AG09309 (cell line): ENCODE measurements around the gene FAU.

Source experiments
- DNase-seq: peaks from one replicate; pipeline ENCODE4 v3.0.0-alpha.2; 2010; ENCODE audit warnings: low read depth
- H3K4me3 ChIP-seq: 2 replicates; pipeline ENCODE4 v1.5.1; 2011; ENCODE audit warnings: mild to moderate bottlenecking, low read depth, low read length, moderate library complexity; ENCODE audit not compliant: control insufficient read depth
- TF ChIP-seq, protein P1 (sequence below): IDR thresholded peaks from 2 replicates; pipeline ENCODE4 v1.5.1; 2011; ENCODE audit warnings: mild to moderate bottlenecking, low read depth, low read length, inconsistent platforms; ENCODE audit not compliant: insufficient read depth, control insufficient read depth; ENCODE audit errors: missing control alignments

FAU gene

DNA sequence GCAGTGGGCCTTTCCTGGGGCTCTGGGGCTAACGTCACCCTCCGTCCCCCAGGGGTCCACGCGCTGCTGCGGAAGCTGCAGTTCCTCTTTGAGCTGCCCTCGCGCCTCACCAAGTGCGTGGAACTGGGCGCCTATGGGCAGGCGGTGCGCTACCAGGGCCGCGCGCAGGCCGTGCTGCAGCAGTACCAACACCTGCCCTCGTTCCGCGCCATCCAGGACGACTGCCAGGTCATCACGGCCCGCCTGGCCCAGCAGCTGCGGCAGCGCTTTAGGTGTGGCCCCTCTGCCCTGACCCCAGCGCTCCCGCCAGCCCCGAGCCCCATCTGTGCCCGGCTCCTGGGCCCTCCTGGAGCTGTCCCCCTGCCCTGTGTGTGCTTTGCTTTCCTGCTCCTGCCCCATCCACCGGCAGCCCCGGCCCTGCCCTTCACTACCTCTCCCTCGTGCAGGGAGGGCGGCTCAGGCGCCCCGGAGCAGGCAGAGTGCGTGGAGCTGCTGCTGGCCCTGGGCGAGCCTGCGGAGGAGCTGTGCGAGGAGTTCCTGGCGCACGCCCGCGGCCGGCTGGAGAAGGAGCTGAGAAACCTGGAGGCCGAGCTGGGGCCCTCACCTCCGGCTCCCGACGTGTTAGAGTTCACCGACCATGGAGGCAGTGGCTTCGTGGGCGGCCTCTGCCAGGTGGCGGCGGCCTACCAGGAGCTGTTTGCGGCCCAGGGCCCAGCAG lies 14.0 kb downstream of the FAU start:
- DNase-seq = no peak
- TF ChIP-seq, protein P1, sequence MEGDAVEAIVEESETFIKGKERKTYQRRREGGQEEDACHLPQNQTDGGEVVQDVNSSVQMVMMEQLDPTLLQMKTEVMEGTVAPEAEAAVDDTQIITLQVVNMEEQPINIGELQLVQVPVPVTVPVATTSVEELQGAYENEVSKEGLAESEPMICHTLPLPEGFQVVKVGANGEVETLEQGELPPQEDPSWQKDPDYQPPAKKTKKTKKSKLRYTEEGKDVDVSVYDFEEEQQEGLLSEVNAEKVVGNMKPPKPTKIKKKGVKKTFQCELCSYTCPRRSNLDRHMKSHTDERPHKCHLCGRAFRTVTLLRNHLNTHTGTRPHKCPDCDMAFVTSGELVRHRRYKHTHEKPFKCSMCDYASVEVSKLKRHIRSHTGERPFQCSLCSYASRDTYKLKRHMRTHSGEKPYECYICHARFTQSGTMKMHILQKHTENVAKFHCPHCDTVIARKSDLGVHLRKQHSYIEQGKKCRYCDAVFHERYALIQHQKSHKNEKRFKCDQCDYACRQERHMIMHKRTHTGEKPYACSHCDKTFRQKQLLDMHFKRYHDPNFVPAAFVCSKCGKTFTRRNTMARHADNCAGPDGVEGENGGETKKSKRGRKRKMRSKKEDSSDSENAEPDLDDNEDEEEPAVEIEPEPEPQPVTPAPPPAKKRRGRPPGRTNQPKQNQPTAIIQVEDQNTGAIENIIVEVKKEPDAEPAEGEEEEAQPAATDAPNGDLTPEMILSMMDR = no peak
- H3K4me3 ChIP-seq = no peak overlapping the region

DNA sequence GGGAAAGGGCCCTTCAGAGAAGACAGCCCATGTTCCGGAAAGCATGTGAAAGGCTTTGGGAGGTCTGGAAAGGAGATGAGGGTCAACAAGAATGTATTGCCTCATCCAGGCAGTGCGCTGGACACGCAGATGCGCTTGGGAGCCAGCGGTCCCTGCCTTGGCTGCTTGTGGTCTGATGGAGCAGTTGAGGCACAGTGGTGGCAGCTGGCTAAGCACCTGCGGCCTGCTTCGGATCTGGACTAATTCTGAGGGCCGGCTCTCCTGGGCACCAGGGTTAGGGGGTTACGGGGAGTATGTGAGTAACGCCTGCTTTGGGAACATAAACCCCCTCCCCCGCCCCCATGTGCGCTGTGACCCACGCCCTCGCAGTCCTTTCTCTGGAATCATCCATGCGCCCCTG lies 14.9 kb downstream of the FAU start:
- no peak overlapping the region for H3K4me3 ChIP-seq
- no peak for DNase-seq
- TF ChIP-seq, protein P1 = no peak

DNA sequence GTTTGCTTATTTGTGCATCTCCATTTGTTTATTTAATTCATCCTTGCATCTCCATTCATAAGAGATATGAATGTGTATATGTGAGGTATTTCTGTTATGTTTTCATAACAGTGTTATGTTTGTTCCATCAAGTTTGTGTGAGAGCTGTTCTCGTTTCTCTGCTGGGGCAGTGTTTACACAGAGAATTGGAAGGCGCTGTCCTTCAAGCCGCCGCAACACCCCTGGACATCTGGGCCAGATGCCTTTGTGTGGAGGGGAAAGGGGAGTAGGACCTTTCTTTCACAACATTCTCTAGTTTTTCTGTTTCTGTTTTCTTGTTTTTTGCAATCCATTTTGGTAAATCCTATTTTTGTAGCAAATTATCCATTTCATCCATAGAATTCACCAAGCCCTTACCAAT lies 17.3 kb downstream of the FAU start:
- DNase-seq = no peak
- no peak overlapping the region for H3K4me3 ChIP-seq
- TF ChIP-seq, protein P1 = no peak

DNA sequence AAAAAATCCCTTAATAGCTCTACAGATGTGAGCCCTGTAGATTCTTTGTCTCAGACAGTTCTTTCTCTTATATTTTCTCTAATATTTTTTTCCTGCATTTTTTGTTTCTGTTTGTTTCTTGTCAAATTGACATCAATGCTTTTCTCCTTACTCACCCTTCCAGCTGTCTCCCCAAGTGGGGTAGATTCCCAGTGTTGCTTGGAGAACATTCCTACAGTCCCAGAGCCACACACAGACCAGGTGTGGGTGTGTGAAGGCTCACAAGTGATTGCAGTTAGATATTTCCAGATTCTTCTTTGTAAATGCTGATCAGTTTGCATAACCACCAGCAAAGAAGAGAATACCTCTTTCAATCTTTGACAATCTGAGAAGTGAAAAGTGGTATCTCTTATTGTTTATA lies 18.5 kb downstream of the FAU start:
- no peak overlapping the region for H3K4me3 ChIP-seq
- TF ChIP-seq, protein P1 = no peak
- DNase-seq = no peak

DNA sequence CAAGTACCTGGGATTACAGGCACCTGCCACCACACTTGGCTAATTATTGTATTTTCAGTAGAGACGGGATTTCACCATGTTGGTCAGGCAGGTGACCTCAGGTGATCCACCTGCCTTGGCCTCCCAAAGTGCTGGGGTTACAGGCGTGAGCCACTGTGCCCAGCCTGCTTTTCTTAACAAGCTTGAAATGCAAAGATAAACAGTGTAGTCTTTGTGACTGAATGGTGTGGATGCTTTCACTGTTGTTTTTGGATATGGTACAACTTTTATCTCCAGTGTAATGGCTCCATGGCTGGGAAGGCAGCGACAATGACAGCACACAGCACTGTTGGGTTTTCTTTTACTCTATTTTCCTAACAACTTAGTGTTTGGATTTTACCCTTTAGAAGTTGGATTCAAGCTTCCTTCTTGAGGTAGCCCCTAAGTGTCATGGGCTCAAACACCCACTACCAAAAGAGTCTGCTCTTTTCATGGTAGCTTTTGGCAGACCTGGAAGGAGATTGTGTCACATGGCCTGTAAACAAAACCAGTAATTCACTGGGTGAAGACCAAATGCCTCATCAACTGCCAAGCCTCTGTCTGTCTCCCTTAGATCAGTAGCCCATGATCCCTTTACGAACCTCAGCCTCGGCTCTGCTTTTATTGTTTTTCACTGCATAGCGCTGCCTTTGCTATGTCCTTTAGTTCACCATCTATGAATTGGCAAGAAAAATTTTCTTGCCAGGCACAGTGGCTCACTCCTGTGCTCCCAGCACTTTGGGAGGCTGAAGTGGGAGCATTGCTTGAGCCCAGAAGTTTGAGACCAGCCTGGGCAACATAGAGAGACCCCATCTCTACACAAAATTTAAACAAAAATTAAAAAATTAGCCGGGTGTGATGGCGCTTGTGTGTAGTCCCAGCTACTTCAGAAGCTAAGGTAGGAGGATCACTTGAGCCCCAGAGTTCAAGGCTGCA lies 19.5 kb downstream of the FAU start:
- DNase-seq = no peak
- H3K4me3 ChIP-seq = no peak overlapping the region
- TF ChIP-seq, protein P1 = no peak

DNA sequence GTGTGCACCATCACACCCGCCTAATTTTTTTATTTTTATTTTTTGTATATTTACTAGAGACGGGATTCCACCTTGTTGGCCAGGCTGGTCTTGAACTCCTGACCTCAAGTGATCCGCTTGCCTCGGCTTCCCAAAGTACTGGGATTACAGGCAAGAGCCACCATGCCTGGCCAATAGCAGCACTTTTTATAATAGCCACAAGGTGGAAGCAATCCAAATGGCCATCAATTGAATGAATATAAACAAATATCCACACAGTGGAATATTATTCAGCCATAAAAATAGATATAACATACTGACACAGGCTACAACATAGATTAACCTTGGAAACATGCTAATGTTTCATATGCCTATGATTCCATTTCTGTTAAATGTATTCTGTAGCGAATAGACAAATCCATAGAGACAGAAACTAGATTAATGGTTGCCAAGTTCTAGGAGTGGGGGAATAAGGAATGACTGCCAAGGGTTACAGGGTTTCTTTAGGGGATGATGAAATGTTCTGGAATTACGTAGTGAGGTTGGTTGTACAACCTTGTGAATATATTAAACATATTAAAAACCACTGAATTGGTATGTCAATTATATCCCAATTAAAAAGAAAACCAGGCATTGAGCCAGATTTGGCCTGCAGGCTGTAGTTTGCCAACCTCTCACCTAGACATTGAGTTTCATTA lies 21.1 kb downstream of the FAU start:
- DNase-seq = no peak
- TF ChIP-seq, protein P1 = no peak
- H3K4me3 ChIP-seq = no peak overlapping the region
